WTC11 (cell line): ENCODE measurements around the gene CRX. TPM values are rescaled to one million over a fixed set of nuclear protein-coding genes. Genes with fewer than 3 reads are reported as not detected.

Source experiments
- ATAC-seq: fragments of 200-7000 bp; cut with Tn5 transposase; 2 replicates; pipeline ENCODE4 v1.10.0; 2021; ENCODE audit warnings: mild to moderate bottlenecking, moderate library complexity
- CTCF ChIA-PET: fragments of 300-600 bp; sonication (Branson Sonifier 250); formaldehyde crosslinking; loops from one replicate; lab custom pipeline; 2021; ENCODE audit warnings: antibody characterized with exemption; lab: Charles Lee
- POLR2A ChIA-PET: fragments of 350-600 bp; sonication (Branson Sonifier 250); formaldehyde crosslinking; loops from one replicate; lab custom pipeline; 2021; ENCODE audit warnings: antibody characterized with exemption; lab: Charles Lee
- DNase-seq: peaks from one replicate; pipeline ENCODE4 v3.0.0; 2021; ENCODE audit warnings: low spot score
- H3K27ac Mint-ChIP-seq: 2 replicates; pipeline ENCODE4 v1.8.0; 2021; ENCODE audit warnings: mixed read lengths
- H3K27me3 Mint-ChIP-seq: 2 replicates; pipeline ENCODE4 v1.8.0; 2021; ENCODE audit warnings: low read depth, mild to moderate bottlenecking, moderate library complexity, mixed read lengths
- H3K36me3 Mint-ChIP-seq: 2 replicates; pipeline ENCODE4 v1.8.0; 2021; ENCODE audit warnings: mixed read lengths
- H3K4me1 Mint-ChIP-seq: 2 replicates; pipeline ENCODE4 v1.8.0; 2022; ENCODE audit warnings: mixed read lengths
- H3K4me3 Mint-ChIP-seq: 2 replicates; pipeline ENCODE4 v1.8.0; 2021; ENCODE audit warnings: mild to moderate bottlenecking, moderate library complexity, mixed read lengths
- H3K9me3 Mint-ChIP-seq: 2 replicates; pipeline ENCODE4 v1.8.0; 2021; ENCODE audit warnings: mixed read lengths
- CTCF ChIP-seq: fragments of 200-600 bp; IDR thresholded peaks from 2 replicates; pipeline ENCODE4 v1.8.0; 2022; ENCODE audit warnings: antibody characterized with exemption
- E2F1 ChIP-seq: sonication (generic); formaldehyde crosslinking; IDR thresholded peaks from 2 replicates; pipeline ENCODE4 v1.8.0; 2022; ENCODE audit warnings: mild to moderate bottlenecking, missing genetic modification reagents
- E2F5 ChIP-seq: sonication (generic); formaldehyde crosslinking; IDR thresholded peaks from 2 replicates; pipeline ENCODE4 v1.8.1; 2022; ENCODE audit warnings: mild to moderate bottlenecking, moderate library complexity, missing genetic modification reagents
- ESRRA ChIP-seq: sonication (generic); formaldehyde crosslinking; IDR thresholded peaks from 2 replicates; pipeline ENCODE4 v1.8.1; 2022; ENCODE audit warnings: mild to moderate bottlenecking, missing genetic modification reagents, borderline replicate concordance
- FOXJ3 ChIP-seq: sonication (generic); formaldehyde crosslinking; IDR thresholded peaks from 2 replicates; pipeline ENCODE4 v1.9.0; 2021; ENCODE audit warnings: missing genetic modification reagents, mild to moderate bottlenecking, borderline replicate concordance
- GTF2I ChIP-seq: fragments of 250-450 bp; sonication (Bioruptor Pico); conservative IDR thresholded peaks from 2 replicates; pipeline ENCODE4 v1.4.0; 2021; ENCODE audit warnings: mild to moderate bottlenecking
- HMGA2 ChIP-seq: fragments of 250-450 bp; sonication (Bioruptor Pico); IDR thresholded peaks from 2 replicates; pipeline ENCODE4 v1.4.0; 2021; ENCODE audit warnings: mild to moderate bottlenecking, moderate library complexity
- MYBL2 ChIP-seq: sonication (generic); formaldehyde crosslinking; IDR thresholded peaks from 2 replicates; pipeline ENCODE4 v1.8.1; 2023; ENCODE audit warnings: mild to moderate bottlenecking, moderate library complexity, missing genetic modification reagents
- OVOL2 ChIP-seq: fragments of 250-450 bp; sonication (Bioruptor Pico); IDR thresholded peaks from 2 replicates; pipeline ENCODE4 v1.9.0; 2021; ENCODE audit warnings: mild to moderate bottlenecking, borderline replicate concordance
- RORB ChIP-seq: fragments of 250-450 bp; sonication (Bioruptor Pico); IDR thresholded peaks from 2 replicates; pipeline ENCODE4 v1.9.0; 2021; ENCODE audit warnings: mild to moderate bottlenecking
- STAT6 ChIP-seq: sonication (generic); formaldehyde crosslinking; conservative IDR thresholded peaks from 2 replicates; pipeline ENCODE4 v1.8.1; 2023; ENCODE audit warnings: mild to moderate bottlenecking, low read depth, missing genetic modification reagents, moderate library complexity
- TCF7 ChIP-seq: sonication (generic); formaldehyde crosslinking; IDR thresholded peaks from 2 replicates; pipeline ENCODE4 v1.8.0; 2022; ENCODE audit warnings: mild to moderate bottlenecking, low read depth, missing genetic modification reagents, moderate library complexity
- USF1 ChIP-seq: sonication (generic); formaldehyde crosslinking; IDR thresholded peaks from 2 replicates; pipeline ENCODE4 v1.8.0; 2022; ENCODE audit warnings: mild to moderate bottlenecking, missing genetic modification reagents
- ZBTB21 ChIP-seq: sonication (generic); formaldehyde crosslinking; IDR thresholded peaks from 2 replicates; pipeline ENCODE4 v1.8.1; 2023; ENCODE audit warnings: mild to moderate bottlenecking, missing genetic modification reagents, borderline replicate concordance
- ZNF121 ChIP-seq: sonication (generic); formaldehyde crosslinking; IDR thresholded peaks from 2 replicates; pipeline ENCODE4 v1.8.0; 2023; ENCODE audit warnings: missing genetic modification reagents
- ZNF232 ChIP-seq: sonication (generic); formaldehyde crosslinking; IDR thresholded peaks from 2 replicates; pipeline ENCODE4 v1.8.0; 2022; ENCODE audit warnings: mild to moderate bottlenecking, missing genetic modification reagents
- ZNF416 ChIP-seq: fragments of 250-450 bp; sonication (Bioruptor Pico); IDR thresholded peaks from 2 replicates; pipeline ENCODE4 v1.9.0; 2021; ENCODE audit warnings: mild to moderate bottlenecking, inconsistent platforms
- ZNF423 ChIP-seq: fragments of 250-450 bp; sonication (Bioruptor Pico); IDR thresholded peaks from 2 replicates; pipeline ENCODE4 v2.1.2; 2022; ENCODE audit warnings: mild to moderate bottlenecking, moderate library complexity
- ZNF532 ChIP-seq: fragments of 250-450 bp; sonication (Bioruptor Pico); IDR thresholded peaks from 2 replicates; pipeline ENCODE4 v1.9.0; 2021; ENCODE audit warnings: mild to moderate bottlenecking, borderline replicate concordance
- ZNF671 ChIP-seq: fragments of 250-450 bp; sonication (Bioruptor Pico); IDR thresholded peaks from 2 replicates; pipeline ENCODE4 v1.8.0; 2021; ENCODE audit warnings: mild to moderate bottlenecking
- total RNA-seq: library from RNA; stranded (reverse); gene quantifications from 3 replicates; pipeline ENCODE4 v1.2.3, GENCODE V29; 2021
- TF ChIP-seq, protein P1 (sequence below): sonication (generic); formaldehyde crosslinking; IDR thresholded peaks from 2 replicates; pipeline ENCODE4 v1.8.1; 2023; ENCODE audit warnings: mild to moderate bottlenecking, moderate library complexity, missing genetic modification reagents

Gene CRX
- total RNA-seq, 1 experiment from 2014 or later = 0.17 TPM

DNA sequence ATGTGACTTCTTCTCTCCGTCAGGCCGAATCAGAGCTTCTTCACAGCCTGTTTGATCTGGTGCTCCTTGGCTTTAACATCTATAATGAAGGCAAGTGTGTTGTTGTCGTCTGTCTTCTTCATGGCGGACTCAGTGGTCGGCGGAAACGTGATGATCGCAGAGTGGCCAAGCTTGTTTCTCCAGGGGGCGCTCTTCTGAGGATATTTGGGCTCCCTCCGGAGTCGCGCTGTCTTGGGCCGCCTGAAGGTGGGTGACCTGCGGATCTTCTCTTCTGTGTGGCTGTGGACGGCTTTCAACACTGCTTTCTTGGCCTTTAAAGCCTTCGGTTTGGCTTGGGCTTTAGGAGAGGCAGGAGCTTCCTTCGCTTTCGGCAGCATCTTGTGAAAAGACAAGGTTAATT, 27.2 kb upstream of the CRX start (continued):
- TF ChIP-seq CTCF (peak; percentile 67), OVOL2 (CRISPR knock-in tag) (no peak), ZNF121 (CRISPR knock-in tag) (peak; percentile 76; the same call in 1 of the 2 replicates), FOXJ3 (CRISPR knock-in tag) (no peak)
- TF ChIP-seq, protein P1, sequence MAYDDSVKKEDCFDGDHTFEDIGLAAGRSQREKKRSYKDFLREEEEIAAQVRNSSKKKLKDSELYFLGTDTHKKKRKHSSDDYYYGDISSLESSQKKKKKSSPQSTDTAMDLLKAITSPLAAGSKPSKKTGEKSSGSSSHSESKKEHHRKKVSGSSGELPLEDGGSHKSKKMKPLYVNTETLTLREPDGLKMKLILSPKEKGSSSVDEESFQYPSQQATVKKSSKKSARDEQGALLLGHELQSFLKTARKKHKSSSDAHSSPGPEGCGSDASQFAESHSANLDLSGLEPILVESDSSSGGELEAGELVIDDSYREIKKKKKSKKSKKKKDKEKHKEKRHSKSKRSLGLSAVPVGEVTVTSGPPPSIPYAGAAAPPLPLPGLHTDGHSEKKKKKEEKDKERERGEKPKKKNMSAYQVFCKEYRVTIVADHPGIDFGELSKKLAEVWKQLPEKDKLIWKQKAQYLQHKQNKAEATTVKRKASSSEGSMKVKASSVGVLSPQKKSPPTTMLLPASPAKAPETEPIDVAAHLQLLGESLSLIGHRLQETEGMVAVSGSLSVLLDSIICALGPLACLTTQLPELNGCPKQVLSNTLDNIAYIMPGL (CRISPR knock-in tag) = no peak

GRCh38 chr19:47796785-47797184, 25.0 kb upstream of the CRX start:
- no peak overlapping the region for H3K4me3 Mint-ChIP-seq
- peaks cover 9% of the 10 kb centered on the region; the same call in 1 of the 2 replicates for H3K36me3 Mint-ChIP-seq
- TF ChIP-seq ZNF232 (no peak), HMGA2 (CRISPR knock-in tag) (no peak), E2F5 (CRISPR knock-in tag) (no peak), ESRRA (CRISPR knock-in tag) (no peak), ZNF532 (CRISPR knock-in tag) (no peak), ZBTB21 (CRISPR knock-in tag) (no peak), TCF7 (CRISPR knock-in tag) (no peak), USF1 (CRISPR knock-in tag) (no peak), ZNF671 (CRISPR knock-in tag) (no peak), GTF2I (CRISPR knock-in tag) (no peak), E2F1 (no peak), ZNF416 (CRISPR knock-in tag) (no peak), STAT6 (CRISPR knock-in tag) (no peak), RORB (CRISPR knock-in tag) (no peak), MYBL2 (CRISPR knock-in tag) (no peak), ZNF423 (CRISPR knock-in tag) (no peak)
- TF ChIP-seq, all 79 proteins: peak for 0
- DNase-seq (no peak), ATAC-seq (no peak)
- CTCF ChIA-PET = interaction anchor here (0.6 to 3.0 kb wide), 3 partner anchors 31 to 68 kb away, joined by 5 to 23 read pairs (median 10); no protein-coding TSS in a partner anchor
- Mint-ChIP-seq H3K4me1 (no peaks in the 10 kb centered on the region), H3K27me3 (no peaks in the 10 kb centered on the region), H3K9me3 (peaks cover 15% of the 10 kb centered on the region), H3K27ac (no peak overlapping the region)
- POLR2A ChIA-PET = no interaction called here
